Measurements from ENCODE around the gene MYZAP.

DNA sequence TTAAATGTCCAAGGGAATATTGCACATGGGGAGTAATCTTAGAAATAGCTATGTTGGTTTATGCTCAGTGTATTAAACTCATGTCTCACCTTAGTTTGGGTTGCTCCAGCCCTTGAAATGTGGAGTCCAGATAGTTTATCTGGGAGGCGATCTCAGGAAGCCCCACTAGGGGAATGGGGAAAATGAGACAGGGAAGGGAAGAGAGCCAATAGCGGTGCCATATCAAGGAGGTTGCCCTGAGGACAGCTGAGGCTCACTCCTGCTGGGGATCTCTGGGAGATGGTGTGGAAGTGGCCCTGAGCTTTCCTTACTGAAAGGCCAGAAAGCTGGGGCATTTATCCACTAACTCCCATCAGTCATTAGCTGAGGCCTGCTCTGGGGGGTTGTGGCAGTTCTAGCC lies 71.6 kb downstream of the MYZAP start:
- TF ChIP-seq, protein P1, sequence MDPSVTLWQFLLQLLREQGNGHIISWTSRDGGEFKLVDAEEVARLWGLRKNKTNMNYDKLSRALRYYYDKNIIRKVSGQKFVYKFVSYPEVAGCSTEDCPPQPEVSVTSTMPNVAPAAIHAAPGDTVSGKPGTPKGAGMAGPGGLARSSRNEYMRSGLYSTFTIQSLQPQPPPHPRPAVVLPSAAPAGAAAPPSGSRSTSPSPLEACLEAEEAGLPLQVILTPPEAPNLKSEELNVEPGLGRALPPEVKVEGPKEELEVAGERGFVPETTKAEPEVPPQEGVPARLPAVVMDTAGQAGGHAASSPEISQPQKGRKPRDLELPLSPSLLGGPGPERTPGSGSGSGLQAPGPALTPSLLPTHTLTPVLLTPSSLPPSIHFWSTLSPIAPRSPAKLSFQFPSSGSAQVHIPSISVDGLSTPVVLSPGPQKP (IDR thresholded peaks at IDR 0.05; ENCODE audit: low read depth, low read length) = no peak
- TF ChIP-seq POLR2AphosphoS2 (conservative IDR thresholded peaks at IDR 0.05; ENCODE audit: low read length) (no peak), SMC3 (IDR thresholded peaks at IDR 0.05) (no peak)
- TF ChIP-seq, protein P2, sequence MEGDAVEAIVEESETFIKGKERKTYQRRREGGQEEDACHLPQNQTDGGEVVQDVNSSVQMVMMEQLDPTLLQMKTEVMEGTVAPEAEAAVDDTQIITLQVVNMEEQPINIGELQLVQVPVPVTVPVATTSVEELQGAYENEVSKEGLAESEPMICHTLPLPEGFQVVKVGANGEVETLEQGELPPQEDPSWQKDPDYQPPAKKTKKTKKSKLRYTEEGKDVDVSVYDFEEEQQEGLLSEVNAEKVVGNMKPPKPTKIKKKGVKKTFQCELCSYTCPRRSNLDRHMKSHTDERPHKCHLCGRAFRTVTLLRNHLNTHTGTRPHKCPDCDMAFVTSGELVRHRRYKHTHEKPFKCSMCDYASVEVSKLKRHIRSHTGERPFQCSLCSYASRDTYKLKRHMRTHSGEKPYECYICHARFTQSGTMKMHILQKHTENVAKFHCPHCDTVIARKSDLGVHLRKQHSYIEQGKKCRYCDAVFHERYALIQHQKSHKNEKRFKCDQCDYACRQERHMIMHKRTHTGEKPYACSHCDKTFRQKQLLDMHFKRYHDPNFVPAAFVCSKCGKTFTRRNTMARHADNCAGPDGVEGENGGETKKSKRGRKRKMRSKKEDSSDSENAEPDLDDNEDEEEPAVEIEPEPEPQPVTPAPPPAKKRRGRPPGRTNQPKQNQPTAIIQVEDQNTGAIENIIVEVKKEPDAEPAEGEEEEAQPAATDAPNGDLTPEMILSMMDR (IDR thresholded peaks at IDR 0.05) = no peak
